ENCODE data around the gene EML3. TPM values are rescaled to one million over a fixed set of nuclear protein-coding genes. Genes with fewer than 3 reads are reported as not detected.
"Not testable (repeated sequence)": the region's sequence is repeated elsewhere in the genome, so short reads cannot be mapped to it uniquely, and the experiment has no call there.

The EML3 gene
- total RNA-seq, 1 experiment from 2014 or later: 18.1 TPM

DNA sequence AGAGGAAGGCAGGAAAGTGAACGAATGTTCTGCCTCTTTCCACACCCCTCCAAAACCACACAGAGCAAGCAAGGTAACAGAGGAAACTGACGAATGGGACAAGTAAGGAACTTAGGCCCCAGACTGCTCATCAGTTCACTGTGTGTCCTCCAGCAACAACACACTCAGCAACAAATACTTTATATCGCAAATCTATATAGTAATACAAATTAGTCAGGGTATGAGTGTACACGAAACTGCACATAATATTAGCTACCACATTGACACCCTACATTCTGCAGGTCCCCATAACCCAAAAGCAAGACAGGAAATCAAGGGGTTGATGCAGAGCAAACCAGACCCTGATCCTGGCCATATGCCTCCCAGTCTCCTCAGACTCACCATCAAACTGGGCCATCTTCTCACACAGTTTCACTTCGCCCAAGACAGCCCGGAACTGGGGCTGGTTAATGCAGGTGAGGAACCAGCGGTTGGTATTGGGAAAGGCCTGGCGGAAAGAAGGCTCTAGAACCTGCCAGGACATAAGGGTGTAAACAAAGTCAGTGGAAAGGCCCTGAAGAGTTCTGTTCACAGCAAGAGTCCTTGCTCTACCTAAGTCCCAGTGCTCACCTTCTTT, 45.4 kb downstream of the EML3 start:
- H3K9me3 ChIP-seq: no peaks in the 10 kb centered on the region
- no peak overlapping the region for H3K4me3 ChIP-seq
- peaks cover 95% of the 10 kb centered on the region for H3K36me3 ChIP-seq
- no peaks in the 10 kb centered on the region for H3K27me3 ChIP-seq
- no peak for DNase-seq

- no peak for DNase-seq
- no peak overlapping the region for H3K4me3 ChIP-seq
- H3K27me3 ChIP-seq: no peaks in the 10 kb centered on the region
- H3K36me3 ChIP-seq: peaks cover 90% of the 10 kb centered on the region
- H3K9me3 ChIP-seq: no peaks in the 10 kb centered on the region
Measured at GRCh38 chr11:62566247-62566646, 46.3 kb downstream of the EML3 start.

GRCh38 chr11:62565100-62565802, 47.3 kb downstream of the EML3 start:
- Histone ChIP-seq H3K4me3 (no peak overlapping the region), H3K36me3 (peaks cover 88% of the 10 kb centered on the region), H3K9me3 (no peaks in the 10 kb centered on the region), H3K27me3 (no peaks in the 10 kb centered on the region)
- DNase-seq: no peak

- H3K27me3 ChIP-seq, H3K4me3 ChIP-seq, H3K9me3 ChIP-seq, DNase-seq: not testable (repeated sequence)
- H3K36me3 ChIP-seq: peaks cover 88% of the 10 kb centered on the region
Measured at GRCh38 chr11:62561677-62562230, 50.8 kb downstream of the EML3 start.

- no peak overlapping the region for H3K4me3 ChIP-seq
- H3K9me3 ChIP-seq: no peaks in the 10 kb centered on the region
- peaks cover 84% of the 10 kb centered on the region for H3K36me3 ChIP-seq
- no peaks in the 10 kb centered on the region for H3K27me3 ChIP-seq
- DNase-seq: peak; percentile 93
Measured at GRCh38 chr11:62560566-62561103, 51.9 kb downstream of the EML3 start.

DNA sequence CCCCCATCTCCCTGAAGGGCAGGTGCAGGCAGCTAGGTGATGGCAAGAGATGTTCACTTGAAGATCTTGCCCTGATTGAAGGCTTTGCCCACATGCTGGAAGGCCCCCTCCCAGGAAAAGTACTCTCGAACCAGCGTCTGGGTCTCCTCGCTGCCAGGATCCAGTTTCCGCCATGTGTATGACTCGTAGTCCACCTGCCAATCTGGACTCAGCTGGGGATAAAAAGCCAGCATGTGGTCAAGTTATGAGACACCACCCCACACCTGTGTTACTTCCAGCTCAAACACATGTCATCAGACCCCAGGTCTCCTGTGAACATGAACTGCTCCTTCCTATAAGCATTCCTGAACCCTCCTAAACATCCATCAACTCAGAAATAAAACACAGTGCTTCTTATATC, 52.9 kb downstream of the EML3 start:
- not testable (repeated sequence) for H3K9me3 ChIP-seq, H3K27me3 ChIP-seq
- peaks cover 83% of the 10 kb centered on the region for H3K36me3 ChIP-seq

GRCh38 chr11:62559204-62559603, 53.4 kb downstream of the EML3 start:
- no peaks in the 10 kb centered on the region for H3K9me3 ChIP-seq
- no peaks in the 10 kb centered on the region for H3K27me3 ChIP-seq
- DNase-seq: no peak
- H3K4me3 ChIP-seq: no peak overlapping the region
- peaks cover 82% of the 10 kb centered on the region for H3K36me3 ChIP-seq

More for the DNA sequence above, 52.9 kb downstream of the EML3 start:
- not testable (repeated sequence) for H3K4me3 ChIP-seq, DNase-seq

GRCh38 chr11:62558669-62559068, 53.9 kb downstream of the EML3 start:
- no peaks in the 10 kb centered on the region for H3K9me3 ChIP-seq
- H3K27me3 ChIP-seq: no peaks in the 10 kb centered on the region
- no peak overlapping the region for H3K4me3 ChIP-seq
- no peak for DNase-seq
- peaks cover 77% of the 10 kb centered on the region for H3K36me3 ChIP-seq

- no peak for DNase-seq
- Histone ChIP-seq H3K9me3 (no peaks in the 10 kb centered on the region), H3K36me3 (peaks cover 63% of the 10 kb centered on the region), H3K4me3 (no peak overlapping the region), H3K27me3 (no peaks in the 10 kb centered on the region)
Measured at GRCh38 chr11:62556875-62557631, 55.5 kb downstream of the EML3 start.

GRCh38 chr11:62556108-62556874, 56.3 kb downstream of the EML3 start:
- Histone ChIP-seq H3K36me3 (peaks cover 63% of the 10 kb centered on the region), H3K4me3 (no peak overlapping the region), H3K9me3 (no peaks in the 10 kb centered on the region), H3K27me3 (no peaks in the 10 kb centered on the region)
- DNase-seq: peak; percentile 98

DNA sequence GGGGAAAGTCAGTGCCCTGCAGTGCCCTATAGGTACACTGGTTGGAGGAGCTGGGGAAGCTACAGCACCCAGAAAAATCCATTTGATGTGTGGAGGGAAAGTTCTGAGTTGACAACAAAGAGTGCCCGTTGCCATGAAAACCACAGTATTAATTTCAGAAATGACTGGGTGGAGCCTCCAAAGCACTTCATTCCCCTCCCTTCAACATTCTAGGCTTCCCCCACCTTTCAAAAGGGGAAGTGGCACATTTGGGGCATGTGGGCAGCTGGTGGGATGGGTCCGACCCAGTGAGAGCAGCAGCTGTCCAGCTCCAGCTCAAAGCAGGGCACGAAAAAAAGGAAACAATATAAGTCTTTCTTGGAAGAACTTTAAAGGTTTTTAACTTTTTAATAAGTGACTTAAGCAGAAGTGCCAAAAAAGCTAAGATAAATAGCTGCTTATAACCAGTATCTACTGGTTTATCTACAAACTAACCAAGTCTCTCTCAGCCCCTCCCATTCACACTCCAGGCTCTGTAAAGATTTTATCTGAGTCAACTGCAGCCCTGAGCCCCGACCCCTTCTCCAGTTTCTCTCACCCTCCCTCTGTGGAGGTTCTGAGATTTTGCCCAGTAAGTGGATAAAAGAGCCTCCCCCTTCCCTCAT, 57.0 kb downstream of the EML3 start:
- H3K4me3 ChIP-seq: no peak overlapping the region
- DNase-seq: no peak
- H3K9me3 ChIP-seq: no peaks in the 10 kb centered on the region
- H3K36me3 ChIP-seq: peaks cover 57% of the 10 kb centered on the region
- no peaks in the 10 kb centered on the region for H3K27me3 ChIP-seq

- peaks cover 48% of the 10 kb centered on the region for H3K36me3 ChIP-seq
- H3K27me3 ChIP-seq: no peaks in the 10 kb centered on the region
- no peaks in the 10 kb centered on the region for H3K9me3 ChIP-seq
- peak; percentile 60 for DNase-seq
- H3K4me3 ChIP-seq: no peak overlapping the region
Measured at GRCh38 chr11:62554387-62555167, 58.0 kb downstream of the EML3 start.

GRCh38 chr11:62553839-62554361, 58.7 kb downstream of the EML3 start:
- Histone ChIP-seq H3K27me3 (no peaks in the 10 kb centered on the region), H3K4me3 (no peak overlapping the region), H3K36me3 (peaks cover 41% of the 10 kb centered on the region), H3K9me3 (no peaks in the 10 kb centered on the region)
- DNase-seq: peak; percentile 91

DNA sequence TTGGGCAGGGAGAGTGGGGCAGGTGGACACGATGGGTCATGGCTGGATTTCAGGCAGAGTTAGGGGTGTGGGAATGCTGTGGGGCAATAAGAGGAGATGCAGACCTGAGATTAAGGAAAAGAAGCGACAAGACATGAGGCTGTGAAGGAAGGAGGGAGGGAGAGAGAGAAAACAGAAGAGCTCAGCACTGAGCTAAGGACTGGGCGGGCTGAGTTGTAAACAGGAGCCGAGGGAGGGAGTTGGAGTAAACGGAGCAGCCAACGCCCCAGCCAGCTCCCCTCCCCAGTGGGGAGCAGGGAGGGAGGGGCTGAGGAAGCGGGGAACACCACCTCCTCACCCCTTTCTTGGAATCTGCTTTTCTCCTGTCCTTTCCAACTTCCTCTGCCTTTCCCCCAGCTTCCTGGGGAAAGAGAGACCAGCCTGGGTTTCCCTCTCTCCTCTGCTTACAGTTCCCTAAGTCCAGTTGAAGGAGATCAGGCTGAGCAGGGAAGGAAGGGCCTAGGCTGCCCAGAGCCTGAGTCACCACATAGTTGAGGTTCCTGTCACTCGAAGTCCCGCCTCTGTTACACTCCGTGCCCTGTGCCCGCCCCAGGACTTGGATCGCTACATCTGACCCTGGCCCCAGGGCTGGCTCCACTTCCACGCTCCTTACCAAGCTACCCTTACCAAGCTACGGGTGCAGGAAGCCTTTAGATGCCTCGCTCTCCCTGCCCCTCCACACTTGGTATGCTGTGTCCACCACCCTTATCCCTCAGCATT, 59.3 kb downstream of the EML3 start:
- H3K9me3 ChIP-seq: no peaks in the 10 kb centered on the region
- H3K36me3 ChIP-seq: peaks cover 35% of the 10 kb centered on the region
- H3K4me3 ChIP-seq: peak overlapping the region; percentile 21
- no peaks in the 10 kb centered on the region for H3K27me3 ChIP-seq
- DNase-seq: peak; percentile 95

Measured in MG63 (cell line).